Frontal cortex (tissue), 4 donors: ENCODE results near the gene EFL1. TPM values are rescaled to one million over a fixed set of nuclear protein-coding genes. Genes with fewer than 3 reads are reported as not detected.
"Not testable (repeated sequence)": the region's sequence is repeated elsewhere in the genome, so short reads cannot be mapped to it uniquely, and the experiment has no call there.

Source experiments
- DNase-seq, 2 donors: peaks; one replicate each; pipeline ENCODE4 v3.0.0; 2012; ENCODE audit warnings: low spot score in 2 of 2
- FAIRE-seq: peaks from 2 replicates; lab custom pipeline; 2012; peaks lifted over from hg19 to GRCh38; lab: Jason Lieb, UNC
- total RNA-seq: library from RNA; depleted of rRNA; stranded (reverse); fragments of >200 nt; gene quantifications from one replicate; pipeline ENCODE4 v1.2.3, GENCODE V29; 2014
- donor health status: control.
- donor health status: control.
- donor health status: control.

The EFL1 gene
- total RNA-seq, 1 donor from 2014 or later = 34.6 TPM

GRCh38 chr15:82212201-82212600, 50.3 kb downstream of the EFL1 start:
- DNase-seq, FAIRE-seq: not testable (repeated sequence)

GRCh38 chr15:82210066-82210597, 52.4 kb downstream of the EFL1 start:
- DNase-seq, FAIRE-seq: not testable (repeated sequence)

DNA sequence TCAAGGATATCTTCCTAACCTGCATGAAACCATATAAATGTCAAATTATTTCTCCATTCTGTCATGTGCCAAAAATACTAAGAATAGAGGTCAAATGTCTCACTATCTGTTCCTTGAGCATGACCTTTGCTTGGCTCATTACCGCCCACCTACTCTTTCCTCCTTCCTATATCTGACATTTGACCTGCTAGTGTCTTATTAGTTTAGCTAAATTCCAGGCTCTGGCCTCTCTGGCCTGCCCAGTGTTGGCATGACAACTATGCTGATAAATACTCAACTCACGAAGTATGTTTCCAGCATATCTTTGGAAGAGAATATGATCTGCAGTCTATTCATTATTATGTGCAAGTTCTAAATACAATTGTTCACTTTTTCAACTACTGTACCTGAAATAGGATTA, 58.0 kb downstream of the EFL1 start:
- not testable (repeated sequence) for DNase-seq, FAIRE-seq

- FAIRE-seq = no peak
- peak; percentile 32 to 48 for DNase-seq
Observed at GRCh38 chr15:82197733-82198594, 64.6 kb downstream of the EFL1 start.

- FAIRE-seq (no peak), DNase-seq (no peak)
Observed at GRCh38 chr15:82196353-82196752, 66.2 kb downstream of the EFL1 start.

DNA sequence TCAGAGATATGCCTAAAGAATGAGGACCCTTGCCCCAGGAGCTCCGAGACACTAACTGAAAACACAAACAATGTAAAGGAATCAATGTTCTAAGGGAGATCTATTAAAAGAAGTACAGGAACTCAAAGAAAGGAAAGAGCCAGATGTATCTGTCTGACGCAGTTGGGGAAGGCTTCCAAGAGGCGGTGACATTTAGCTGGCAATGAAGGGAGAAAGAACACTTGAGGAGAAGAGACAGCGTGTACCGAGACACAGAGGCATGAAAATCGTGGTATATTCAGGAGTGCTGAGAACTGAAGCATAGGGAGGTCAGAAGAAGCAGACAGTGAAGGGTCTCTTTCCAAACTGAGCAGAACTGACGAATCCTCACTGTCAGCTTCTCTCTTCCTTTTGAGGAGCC, 66.7 kb downstream of the EFL1 start:
- not testable (repeated sequence) for FAIRE-seq, DNase-seq

DNA sequence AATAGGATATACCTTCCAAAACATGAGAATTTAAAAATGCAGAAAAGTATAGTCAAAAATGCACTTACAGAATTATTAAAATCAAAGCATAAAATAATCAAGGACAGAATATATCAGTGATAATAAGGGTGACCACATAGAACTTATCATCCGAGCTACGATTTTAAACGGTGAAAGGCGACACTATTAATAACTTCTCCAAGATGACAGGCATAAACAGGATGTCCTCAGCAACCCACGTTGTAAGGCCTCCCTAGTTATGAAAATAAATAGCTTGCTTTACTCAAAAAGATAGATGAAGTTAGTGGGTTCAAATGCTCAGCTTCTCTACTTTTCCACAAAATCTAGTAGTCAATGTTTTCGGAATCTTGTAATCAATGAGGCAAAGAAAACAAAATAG, 68.0 kb downstream of the EFL1 start:
- FAIRE-seq = not testable (repeated sequence)

GRCh38 chr15:82193435-82193834, 69.1 kb downstream of the EFL1 start:
- not testable (repeated sequence) for DNase-seq, FAIRE-seq

More for the DNA sequence above, 68.0 kb downstream of the EFL1 start:
- DNase-seq = not testable (repeated sequence)

DNA sequence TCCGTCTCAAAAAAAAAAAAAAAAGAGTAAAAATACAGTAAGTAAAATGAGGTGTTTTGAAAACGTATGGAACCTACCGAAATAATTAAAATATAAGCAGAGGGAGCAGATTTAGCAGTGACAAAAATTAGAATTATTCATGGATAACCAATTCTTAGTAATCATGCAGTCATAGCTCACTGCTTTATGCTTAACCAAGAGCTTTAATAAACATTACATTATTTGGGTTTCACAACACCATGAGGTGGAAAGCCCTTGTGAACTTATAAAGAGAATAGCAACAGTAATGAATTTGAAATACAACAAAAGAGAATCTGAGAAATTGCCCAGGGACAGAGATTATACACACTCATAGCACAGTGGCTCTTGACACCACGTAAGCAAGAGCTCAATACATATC, 70.1 kb downstream of the EFL1 start:
- FAIRE-seq, DNase-seq: not testable (repeated sequence)

- DNase-seq (no peak), FAIRE-seq (no peak)
Observed at GRCh38 chr15:82186719-82187406, 75.7 kb downstream of the EFL1 start.

DNA sequence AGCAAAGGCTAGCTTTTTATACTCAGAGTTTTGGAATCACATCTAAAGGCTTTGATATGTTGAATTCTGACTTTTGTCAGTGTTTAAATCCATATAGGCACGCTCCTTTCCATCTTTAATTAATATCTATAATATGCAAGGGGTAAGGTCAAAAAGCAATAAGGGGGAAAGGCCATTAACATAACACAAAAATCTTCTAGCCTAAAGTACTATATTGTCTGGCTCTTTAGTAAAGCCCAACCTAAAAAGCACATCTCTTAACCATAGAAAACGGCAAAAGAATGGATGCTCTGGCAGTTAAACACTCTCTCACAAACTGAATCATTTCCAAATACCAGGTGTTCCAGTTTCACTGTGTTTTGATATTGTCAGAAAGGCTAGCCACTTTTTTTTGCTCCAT, 76.4 kb downstream of the EFL1 start:
- no peak for FAIRE-seq
- DNase-seq = no peak

GRCh38 chr15:82184776-82185175, 77.8 kb downstream of the EFL1 start:
- no peak for DNase-seq
- FAIRE-seq = peak; percentile 62

- FAIRE-seq (no peak), DNase-seq (no peak)
Observed at GRCh38 chr15:82184355-82184754, 78.2 kb downstream of the EFL1 start.

DNA sequence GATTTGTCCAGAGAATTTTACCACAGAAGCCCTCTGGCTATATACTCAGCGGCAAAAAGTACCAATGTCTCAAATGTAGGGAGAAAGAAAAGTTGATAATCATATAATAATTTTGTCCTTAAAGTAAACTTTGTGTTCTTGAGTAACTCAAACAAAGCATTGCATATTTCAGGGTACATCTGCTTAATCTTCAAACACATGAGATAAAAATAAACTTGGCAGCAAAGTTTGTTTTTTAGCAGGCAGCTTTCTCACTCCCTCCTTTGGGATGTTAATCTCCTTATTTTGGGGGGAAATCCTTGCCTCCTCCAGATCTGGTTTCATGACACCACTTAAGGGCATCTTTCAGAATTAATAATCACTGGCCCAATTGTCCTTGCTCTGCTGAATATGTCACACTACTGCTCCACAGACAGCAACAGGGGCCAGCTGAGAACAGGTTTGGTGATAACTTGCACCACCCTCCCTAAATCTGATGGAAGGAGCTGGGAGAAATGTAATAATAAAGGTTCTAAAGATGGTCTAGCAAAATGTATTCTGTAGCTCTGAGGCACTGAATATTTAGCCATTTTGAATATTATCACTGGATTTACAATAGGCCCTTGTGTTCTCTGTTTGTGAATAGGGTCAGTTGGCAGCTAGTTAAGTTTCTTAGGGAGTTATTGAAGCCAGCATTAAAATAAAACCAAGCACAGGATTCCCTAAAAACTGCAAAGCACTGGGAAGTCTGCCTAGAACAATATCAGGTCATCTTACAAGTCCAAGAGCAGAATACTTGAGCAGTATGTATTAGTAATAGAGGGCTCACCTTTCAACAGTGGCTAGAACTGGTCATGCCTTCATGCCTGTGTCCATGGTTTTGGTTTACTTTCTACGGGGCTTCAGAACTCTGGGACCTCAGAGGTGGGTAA, 79.2 kb downstream of the EFL1 start:
- DNase-seq (no peak), FAIRE-seq (no peak)

GRCh38 chr15:82181371-82181770, 81.2 kb downstream of the EFL1 start:
- DNase-seq (no peak), FAIRE-seq (no peak)

DNA sequence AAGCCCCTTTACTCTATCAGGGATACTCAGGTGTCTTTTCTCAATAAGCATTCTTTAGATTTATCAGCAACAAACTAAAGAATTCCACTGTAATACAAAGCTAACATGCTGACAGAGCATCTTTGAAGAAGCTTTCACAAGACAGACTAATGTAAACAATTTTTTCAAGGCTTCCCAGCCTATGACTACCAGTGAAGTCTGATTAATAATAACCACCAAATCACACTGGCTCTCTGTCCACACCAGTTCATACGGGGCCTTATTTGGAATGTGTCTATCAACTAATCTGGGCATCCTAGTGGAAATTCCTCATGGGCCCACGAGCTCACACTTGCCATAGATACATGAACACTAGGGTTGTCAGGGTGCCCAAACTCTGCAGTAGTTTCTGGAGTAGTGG, 84.5 kb downstream of the EFL1 start:
- FAIRE-seq (no peak), DNase-seq (no peak)

DNA sequence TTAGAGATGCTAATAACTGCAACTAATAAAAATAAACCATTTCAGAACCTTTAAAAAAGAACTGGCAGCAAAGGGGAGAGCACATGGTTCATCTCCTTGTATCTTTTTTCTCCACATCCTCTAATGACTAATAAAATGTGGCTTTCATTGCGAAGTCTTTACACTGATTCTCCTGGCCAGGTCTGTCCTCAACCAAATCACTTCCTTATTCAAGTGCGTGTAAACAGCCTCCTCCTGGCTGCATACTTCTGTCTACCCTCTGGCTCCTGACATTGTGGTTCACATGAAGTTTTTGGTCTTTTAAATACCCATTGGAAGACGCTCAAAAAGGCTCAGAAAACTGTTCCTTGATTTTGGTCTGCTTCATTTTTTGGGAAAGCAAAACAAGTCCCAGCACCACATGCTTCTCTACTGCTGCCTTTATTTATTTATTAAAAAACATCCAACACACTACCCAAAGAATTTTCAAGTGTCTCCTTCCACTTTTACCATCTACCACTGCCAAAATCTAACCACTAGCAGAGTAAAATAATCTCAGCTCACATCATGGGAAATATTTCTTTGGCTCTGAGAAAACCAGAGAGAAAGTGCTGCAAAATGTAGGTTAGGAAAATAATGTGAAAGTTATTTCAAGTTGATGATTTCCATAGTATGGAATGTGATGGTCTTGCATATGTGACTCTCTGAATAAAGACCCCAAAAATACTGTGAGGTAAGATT, 85.1 kb downstream of the EFL1 start:
- FAIRE-seq (no peak), DNase-seq (no peak)

GRCh38 chr15:82176542-82176941, 86.0 kb downstream of the EFL1 start:
- DNase-seq (no peak), FAIRE-seq (no peak)
